Activated CD4-positive, alpha-beta T cell treated with anti-CD3 and anti-CD28 coated beads for 48 hours (primary cell): ENCODE measurements around the gene CAMTA1.

Source experiments
- DNase-seq: peaks from one replicate; pipeline ENCODE4 v3.0.0-alpha.2; 2020

The CAMTA1 gene

GRCh38 chr1:6962996-6963911 is 178.0 kb downstream of the CAMTA1 start:
- peak; percentile 90 for DNase-seq

- DNase-seq: no peak
These were observed 178.7 kb downstream of the CAMTA1 start for GRCh38 chr1:6963912-6964307.

- no peak for DNase-seq
These were observed 180.1 kb downstream of the CAMTA1 start for GRCh38 chr1:6965083-6965934.

- no peak for DNase-seq
These were observed 180.6 kb downstream of the CAMTA1 start for GRCh38 chr1:6965935-6966241.

GRCh38 chr1:6966326-6966725 is 181.1 kb downstream of the CAMTA1 start:
- DNase-seq: no peak

- DNase-seq: no peak
These were observed 182.3 kb downstream of the CAMTA1 start for GRCh38 chr1:6967431-6968111.

GRCh38 chr1:6969106-6969505 is 183.9 kb downstream of the CAMTA1 start:
- peak; percentile 53 for DNase-seq

GRCh38 chr1:6969762-6970161 is 184.5 kb downstream of the CAMTA1 start:
- DNase-seq: no peak

- no peak for DNase-seq
These were observed 185.0 kb downstream of the CAMTA1 start for GRCh38 chr1:6970221-6970620.

GRCh38 chr1:6971048-6971447 is 185.8 kb downstream of the CAMTA1 start:
- DNase-seq: no peak

GRCh38 chr1:6971699-6972098 is 186.4 kb downstream of the CAMTA1 start:
- no peak for DNase-seq

- DNase-seq: no peak
These were observed 187.1 kb downstream of the CAMTA1 start for GRCh38 chr1:6972399-6972798.

- no peak for DNase-seq
These were observed 190.2 kb downstream of the CAMTA1 start for GRCh38 chr1:6975331-6976043.

- no peak for DNase-seq
These were observed 190.8 kb downstream of the CAMTA1 start for GRCh38 chr1:6976044-6976375.

GRCh38 chr1:6979003-6979613 is 193.9 kb downstream of the CAMTA1 start:
- DNase-seq: no peak

- no peak for DNase-seq
These were observed 196.3 kb downstream of the CAMTA1 start for GRCh38 chr1:6981595-6981994.

GRCh38 chr1:6982443-6982842 is 197.2 kb downstream of the CAMTA1 start:
- DNase-seq: no peak

GRCh38 chr1:6982860-6983259 is 197.6 kb downstream of the CAMTA1 start:
- DNase-seq: no peak

GRCh38 chr1:6984536-6984935 is 199.3 kb downstream of the CAMTA1 start:
- no peak for DNase-seq

- DNase-seq: no peak
These were observed 199.7 kb downstream of the CAMTA1 start for GRCh38 chr1:6984986-6985385.

GRCh38 chr1:6985549-6986276 is 200.5 kb downstream of the CAMTA1 start:
- no peak for DNase-seq

- DNase-seq: no peak
These were observed 201.0 kb downstream of the CAMTA1 start for GRCh38 chr1:6986281-6986680.
